ENCODE measurements around the gene ZCCHC7.

GRCh38 chr9:37297592-37297991 is 177.2 kb downstream of the ZCCHC7 start:
- TF ChIP-seq EZH2phosphoT487 (IDR thresholded peaks at IDR 0.05; ENCODE audit: insufficient read depth, low read depth), result no peak
- TF ChIP-seq EZH2 (IDR thresholded peaks at IDR 0.05; ENCODE audit: insufficient read depth, poor library complexity, severe bottlenecking), result no peak

Data from GM23248 (cell line).